ENCODE results near the gene HIVEP1. TPM values are rescaled to one million over a fixed set of nuclear protein-coding genes. Genes with fewer than 3 reads are reported as not detected.

Gene HIVEP1
- total RNA-seq, 1 donor from 2014 or later: 37.1 TPM

GRCh38 chr6:12189150-12189549 is 177.0 kb downstream of the HIVEP1 start:
- no peak for TF ChIP-seq CTCF (IDR thresholded peaks at IDR 0.05; ENCODE audit: partially characterized antibody, unreplicated experiment)
- Mint-ChIP-seq H3K36me3 (ENCODE audit: unreplicated experiment) (no peaks in the 10 kb centered on the region), H3K27ac (ENCODE audit: unreplicated experiment) (no peak overlapping the region), H3K27me3 (ENCODE audit: unreplicated experiment) (peaks cover 3% of the 10 kb centered on the region), H3K4me3 (ENCODE audit: unreplicated experiment) (no peak overlapping the region), H3K9me3 (ENCODE audit: unreplicated experiment) (no peaks in the 10 kb centered on the region), H3K4me1 (ENCODE audit: low read depth, unreplicated experiment) (no peaks in the 10 kb centered on the region)
- DNase-seq: no peak

- no peaks in the 10 kb centered on the region for H3K9me3 Mint-ChIP-seq (ENCODE audit: unreplicated experiment)
These were observed 177.5 kb downstream of the HIVEP1 start for GRCh38 chr6:12189661-12190060.

GRCh38 chr6:12190252-12190651 is 178.1 kb downstream of the HIVEP1 start:
- TF ChIP-seq CTCF (IDR thresholded peaks at IDR 0.05; ENCODE audit: partially characterized antibody, unreplicated experiment): no peak
- no peaks in the 10 kb centered on the region for H3K4me1 Mint-ChIP-seq (ENCODE audit: low read depth, unreplicated experiment)
- no peaks in the 10 kb centered on the region for H3K36me3 Mint-ChIP-seq (ENCODE audit: unreplicated experiment)
- H3K27ac Mint-ChIP-seq (ENCODE audit: unreplicated experiment): no peak overlapping the region
- DNase-seq: no peak
- H3K4me3 Mint-ChIP-seq (ENCODE audit: unreplicated experiment): no peak overlapping the region
- peaks cover 3% of the 10 kb centered on the region for H3K27me3 Mint-ChIP-seq (ENCODE audit: unreplicated experiment)
- H3K9me3 Mint-ChIP-seq (ENCODE audit: unreplicated experiment): no peaks in the 10 kb centered on the region

More at GRCh38 chr6:12189661-12190060, 177.5 kb downstream of the HIVEP1 start:
- Mint-ChIP-seq H3K4me3 (ENCODE audit: unreplicated experiment) (no peak overlapping the region), H3K27ac (ENCODE audit: unreplicated experiment) (no peak overlapping the region), H3K4me1 (ENCODE audit: low read depth, unreplicated experiment) (no peaks in the 10 kb centered on the region), H3K36me3 (ENCODE audit: unreplicated experiment) (no peaks in the 10 kb centered on the region), H3K27me3 (ENCODE audit: unreplicated experiment) (peaks cover 3% of the 10 kb centered on the region)
- no peak for DNase-seq
- TF ChIP-seq CTCF (IDR thresholded peaks at IDR 0.05; ENCODE audit: partially characterized antibody, unreplicated experiment): no peak

- H3K27ac Mint-ChIP-seq (ENCODE audit: unreplicated experiment): no peak overlapping the region
- no peaks in the 10 kb centered on the region for H3K9me3 Mint-ChIP-seq (ENCODE audit: unreplicated experiment)
- TF ChIP-seq CTCF (IDR thresholded peaks at IDR 0.05; ENCODE audit: partially characterized antibody, unreplicated experiment): no peak
- no peaks in the 10 kb centered on the region for H3K36me3 Mint-ChIP-seq (ENCODE audit: unreplicated experiment)
- no peaks in the 10 kb centered on the region for H3K27me3 Mint-ChIP-seq (ENCODE audit: unreplicated experiment)
- DNase-seq: no peak
- no peak overlapping the region for H3K4me3 Mint-ChIP-seq (ENCODE audit: unreplicated experiment)
- no peaks in the 10 kb centered on the region for H3K4me1 Mint-ChIP-seq (ENCODE audit: low read depth, unreplicated experiment)
These were observed 184.3 kb downstream of the HIVEP1 start for GRCh38 chr6:12196326-12196936.

- no peak for DNase-seq
- no peaks in the 10 kb centered on the region for H3K4me1 Mint-ChIP-seq (ENCODE audit: low read depth, unreplicated experiment)
- H3K27me3 Mint-ChIP-seq (ENCODE audit: unreplicated experiment): no peaks in the 10 kb centered on the region
- H3K4me3 Mint-ChIP-seq (ENCODE audit: unreplicated experiment): no peak overlapping the region
- no peaks in the 10 kb centered on the region for H3K36me3 Mint-ChIP-seq (ENCODE audit: unreplicated experiment)
- no peak overlapping the region for H3K27ac Mint-ChIP-seq (ENCODE audit: unreplicated experiment)
- no peak for TF ChIP-seq CTCF (IDR thresholded peaks at IDR 0.05; ENCODE audit: partially characterized antibody, unreplicated experiment)
- H3K9me3 Mint-ChIP-seq (ENCODE audit: unreplicated experiment): no peaks in the 10 kb centered on the region
These were observed 186.7 kb downstream of the HIVEP1 start for GRCh38 chr6:12198851-12199250.
